NT2/D1 (cell line): ENCODE data around the gene STARD6.

Experiments used
- DNase-seq: peaks from one replicate; pipeline ENCODE4 v3.0.0-alpha.2; 2011; ENCODE audit warnings: low read depth, low spot score
- H3K27me3 ChIP-seq: 2 replicates; pipeline ENCODE4 v1.6.0; 2011; ENCODE audit warnings: mild to moderate bottlenecking; ENCODE audit not compliant: insufficient read length, insufficient read depth
- H3K36me3 ChIP-seq: 2 replicates; pipeline ENCODE4 v1.6.1; 2011; ENCODE audit warnings: mild to moderate bottlenecking, low read length, mixed read lengths; ENCODE audit not compliant: insufficient read depth, insufficient read length
- H3K4me1 ChIP-seq: 2 replicates; pipeline ENCODE4 v1.5.1; 2011; ENCODE audit not compliant: insufficient read depth, insufficient read length
- H3K4me3 ChIP-seq: 2 replicates; pipeline ENCODE4 v1.5.1; 2011; ENCODE audit warnings: low read depth; ENCODE audit not compliant: insufficient read length
- H3K9ac ChIP-seq: 2 replicates; pipeline ENCODE4 v1.6.0; 2011; ENCODE audit warnings: low read depth; ENCODE audit not compliant: insufficient read length
- H3K9me3 ChIP-seq: 2 replicates; pipeline ENCODE4 v1.5.1; 2011; ENCODE audit warnings: mild to moderate bottlenecking, low read length; ENCODE audit not compliant: insufficient read depth
- SUZ12 ChIP-seq: IDR thresholded peaks from 2 replicates; pipeline ENCODE4 v1.6.1; 2011; ENCODE audit not compliant: insufficient read length, insufficient read depth; ENCODE audit errors: extremely low read depth
- YY1 ChIP-seq: IDR thresholded peaks from 2 replicates; pipeline ENCODE4 v1.6.1; 2011; ENCODE audit not compliant: insufficient read length, insufficient read depth
- ZNF274 ChIP-seq: IDR thresholded peaks from 2 replicates; pipeline ENCODE4 v1.6.1; 2011; ENCODE audit warnings: mild to moderate bottlenecking, low read depth, low read length

The STARD6 gene

DNA sequence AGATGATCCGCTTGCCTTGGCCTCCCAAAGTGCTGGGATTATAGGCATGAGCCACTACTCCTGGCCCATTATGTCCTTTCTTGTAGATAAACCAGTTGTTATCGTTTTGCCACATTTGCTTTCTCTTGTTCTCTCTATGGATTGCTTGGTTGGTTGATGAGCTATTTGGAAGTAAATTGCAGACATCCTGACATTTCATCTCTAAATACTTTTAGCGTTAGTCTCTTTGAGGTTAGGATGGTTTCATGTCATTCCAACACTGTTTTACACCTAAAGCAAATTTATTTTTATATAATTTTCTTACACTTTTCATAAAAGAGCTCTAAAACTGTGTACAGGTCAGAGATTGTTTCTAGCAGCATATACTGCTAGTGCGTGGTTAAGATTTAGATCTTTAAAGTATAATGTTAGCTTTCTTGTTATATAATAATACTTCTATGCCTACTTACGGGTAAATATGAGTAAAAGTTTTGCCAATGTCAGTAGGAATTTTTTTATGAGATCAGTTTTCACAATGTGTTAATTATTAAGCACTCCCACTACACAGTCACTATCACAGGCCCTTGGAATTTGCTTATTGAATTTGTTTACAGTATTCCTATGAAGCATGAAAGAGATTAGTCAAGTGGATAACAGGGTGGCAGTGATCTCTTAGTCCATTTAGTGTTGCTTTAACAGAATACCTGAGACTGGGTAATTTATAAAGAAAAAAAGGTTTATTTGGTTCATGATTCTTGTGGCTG is 78.0 kb downstream of the STARD6 start:
- DNase-seq = no peak
- TF ChIP-seq ZNF274 (no peak), YY1 (no peak), SUZ12 (no peak)
- no peak overlapping the region for H3K9ac ChIP-seq
- H3K4me1 ChIP-seq = no peaks in the 10 kb centered on the region
- peaks cover 42% of the 10 kb centered on the region for H3K36me3 ChIP-seq
- H3K4me3 ChIP-seq = no peak overlapping the region
- no peaks in the 10 kb centered on the region for H3K9me3 ChIP-seq
- H3K27me3 ChIP-seq = no peaks in the 10 kb centered on the region

DNA sequence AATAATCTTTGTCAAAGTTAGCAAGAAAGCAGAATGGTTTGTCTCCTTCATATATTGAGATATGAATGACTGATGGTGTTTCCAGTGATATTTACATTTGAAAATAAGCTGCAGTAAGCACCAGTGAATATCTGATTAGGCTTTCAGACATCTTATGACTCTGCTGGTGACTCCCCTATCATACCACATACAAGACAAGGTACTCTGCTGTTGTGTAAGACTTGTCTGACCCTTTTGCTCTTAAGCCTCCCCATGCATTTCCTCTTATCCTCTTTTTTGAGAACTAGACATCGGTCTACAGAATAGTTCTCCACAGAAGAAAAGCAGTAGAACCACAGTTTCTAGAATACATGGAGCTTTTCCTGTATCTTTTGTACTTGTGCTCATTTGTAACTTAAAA is 79.0 kb downstream of the STARD6 start:
- H3K36me3 ChIP-seq = peaks cover 45% of the 10 kb centered on the region
- no peak for DNase-seq

DNA sequence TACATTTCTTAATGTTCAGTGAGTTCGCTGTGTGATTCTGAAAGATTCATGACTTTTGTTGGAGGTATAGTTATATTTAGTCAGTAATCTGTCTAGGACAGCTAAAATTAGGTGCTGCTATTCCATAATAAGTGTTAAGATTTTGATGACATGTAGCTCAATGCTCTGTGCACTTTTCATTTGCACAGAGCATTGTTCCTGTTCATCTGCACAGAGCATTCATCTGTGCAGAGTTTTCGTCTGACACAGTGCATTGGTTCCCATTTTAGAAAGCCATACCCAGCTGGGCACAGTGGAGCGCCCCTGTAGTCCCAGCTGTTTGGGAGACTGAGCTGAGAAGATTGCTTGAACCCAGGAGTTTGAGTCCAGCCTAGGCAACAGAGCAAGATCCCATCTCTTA is 79.8 kb downstream of the STARD6 start:
- Histone ChIP-seq H3K9me3 (no peaks in the 10 kb centered on the region), H3K4me3 (no peak overlapping the region), H3K36me3 (peaks cover 40% of the 10 kb centered on the region), H3K4me1 (no peaks in the 10 kb centered on the region), H3K9ac (no peak overlapping the region), H3K27me3 (no peaks in the 10 kb centered on the region)
- no peak for DNase-seq
- no peak for TF ChIP-seq YY1
- TF ChIP-seq ZNF274 = no peak
- no peak for TF ChIP-seq SUZ12

More for the DNA sequence above, 79.0 kb downstream of the STARD6 start:
- Histone ChIP-seq H3K9me3 (no peaks in the 10 kb centered on the region), H3K9ac (no peak overlapping the region), H3K4me1 (no peaks in the 10 kb centered on the region), H3K27me3 (no peaks in the 10 kb centered on the region), H3K4me3 (no peak overlapping the region)
- TF ChIP-seq SUZ12 (no peak), YY1 (no peak), ZNF274 (no peak)
